ENCODE data around the gene POLA2.
"Not testable (repeated sequence)": the region's sequence is repeated elsewhere in the genome, so short reads cannot be mapped to it uniquely, and the experiment has no call there.

POLA2 gene

GRCh38 chr11:65241134-65241533 lies 20.6 kb upstream of the POLA2 start:
- H3K27me3 Mint-ChIP-seq (ENCODE audit: low read depth, poor library complexity) = peaks cover 24% of the 10 kb centered on the region
- DNase-seq = no peak
- no peaks in the 10 kb centered on the region for H3K36me3 Mint-ChIP-seq (ENCODE audit: low read depth)
- TF ChIP-seq, protein P1, sequence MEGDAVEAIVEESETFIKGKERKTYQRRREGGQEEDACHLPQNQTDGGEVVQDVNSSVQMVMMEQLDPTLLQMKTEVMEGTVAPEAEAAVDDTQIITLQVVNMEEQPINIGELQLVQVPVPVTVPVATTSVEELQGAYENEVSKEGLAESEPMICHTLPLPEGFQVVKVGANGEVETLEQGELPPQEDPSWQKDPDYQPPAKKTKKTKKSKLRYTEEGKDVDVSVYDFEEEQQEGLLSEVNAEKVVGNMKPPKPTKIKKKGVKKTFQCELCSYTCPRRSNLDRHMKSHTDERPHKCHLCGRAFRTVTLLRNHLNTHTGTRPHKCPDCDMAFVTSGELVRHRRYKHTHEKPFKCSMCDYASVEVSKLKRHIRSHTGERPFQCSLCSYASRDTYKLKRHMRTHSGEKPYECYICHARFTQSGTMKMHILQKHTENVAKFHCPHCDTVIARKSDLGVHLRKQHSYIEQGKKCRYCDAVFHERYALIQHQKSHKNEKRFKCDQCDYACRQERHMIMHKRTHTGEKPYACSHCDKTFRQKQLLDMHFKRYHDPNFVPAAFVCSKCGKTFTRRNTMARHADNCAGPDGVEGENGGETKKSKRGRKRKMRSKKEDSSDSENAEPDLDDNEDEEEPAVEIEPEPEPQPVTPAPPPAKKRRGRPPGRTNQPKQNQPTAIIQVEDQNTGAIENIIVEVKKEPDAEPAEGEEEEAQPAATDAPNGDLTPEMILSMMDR (IDR thresholded peaks at IDR 0.05) = no peak
- no peak overlapping the region for H3K27ac Mint-ChIP-seq
- peaks cover 12% of the 10 kb centered on the region for H3K9me3 Mint-ChIP-seq
- H3K4me1 Mint-ChIP-seq = peaks cover 9% of the 10 kb centered on the region
- no peak overlapping the region for H3K4me3 Mint-ChIP-seq

DNA sequence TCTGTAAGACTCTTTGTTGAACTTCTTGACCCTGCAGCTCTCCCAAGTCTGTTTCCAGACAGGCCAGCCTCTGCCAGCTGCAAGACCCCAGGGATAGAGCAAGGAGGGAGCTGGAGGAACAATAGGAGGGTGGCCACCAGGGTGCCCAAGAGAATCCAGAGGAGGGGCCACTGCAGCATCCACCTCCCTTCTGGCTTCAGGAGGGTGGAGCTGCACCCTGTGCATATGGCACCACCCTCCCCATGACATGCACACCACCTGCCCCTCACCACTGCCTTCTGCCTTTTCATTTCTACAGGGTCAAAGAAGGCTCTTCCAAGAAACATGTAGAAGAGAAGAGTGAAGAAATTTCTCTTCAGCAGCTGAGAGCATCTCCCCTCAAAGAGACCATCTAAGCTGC lies 20.1 kb upstream of the POLA2 start:
- H3K4me3 Mint-ChIP-seq = no peak overlapping the region
- TF ChIP-seq, protein P1 (IDR thresholded peaks at IDR 0.05) = no peak
- H3K36me3 Mint-ChIP-seq (ENCODE audit: low read depth) = no peaks in the 10 kb centered on the region
- H3K27me3 Mint-ChIP-seq (ENCODE audit: low read depth, poor library complexity) = peaks cover 30% of the 10 kb centered on the region
- H3K4me1 Mint-ChIP-seq = peaks cover 8% of the 10 kb centered on the region
- H3K9me3 Mint-ChIP-seq = peaks cover 12% of the 10 kb centered on the region
- no peak overlapping the region for H3K27ac Mint-ChIP-seq
- DNase-seq = no peak

DNA sequence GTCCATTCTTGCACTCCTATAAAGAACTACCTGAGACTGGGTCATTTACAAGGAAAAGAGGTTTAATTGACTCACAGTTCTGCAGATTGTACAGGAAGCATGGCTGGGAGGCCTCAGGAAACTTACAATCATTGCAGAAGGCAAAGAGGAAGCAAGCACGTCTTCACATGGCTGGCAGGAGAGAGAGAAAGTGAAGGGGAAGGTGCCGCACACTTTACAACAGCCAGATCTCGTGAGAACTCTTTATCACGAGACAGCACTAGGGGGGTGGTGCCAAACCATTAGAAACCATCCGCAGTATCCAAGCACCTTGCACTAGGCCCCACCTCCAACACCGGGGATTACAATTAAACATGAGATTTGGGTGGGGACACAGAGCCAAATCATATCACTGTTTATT lies 19.4 kb upstream of the POLA2 start:
- Mint-ChIP-seq H3K27me3 (ENCODE audit: low read depth, poor library complexity) (peaks cover 25% of the 10 kb centered on the region), H3K9me3 (peaks cover 12% of the 10 kb centered on the region), H3K36me3 (ENCODE audit: low read depth) (no peaks in the 10 kb centered on the region)

GRCh38 chr11:65243797-65244196 lies 18.0 kb upstream of the POLA2 start:
- Mint-ChIP-seq H3K4me1 (no peaks in the 10 kb centered on the region), H3K27ac (no peak overlapping the region), H3K27me3 (ENCODE audit: low read depth, poor library complexity) (peaks cover 26% of the 10 kb centered on the region)

More for the DNA sequence above, 19.4 kb upstream of the POLA2 start:
- peaks cover under 1% of the 10 kb centered on the region for H3K4me1 Mint-ChIP-seq
- no peak overlapping the region for H3K4me3 Mint-ChIP-seq
- H3K27ac Mint-ChIP-seq = no peak overlapping the region
- TF ChIP-seq, protein P1 (IDR thresholded peaks at IDR 0.05) = no peak
- DNase-seq = no peak

GRCh38 chr11:65245046-65245445 lies 16.7 kb upstream of the POLA2 start:
- peaks cover 26% of the 10 kb centered on the region for H3K27me3 Mint-ChIP-seq (ENCODE audit: low read depth, poor library complexity)
- H3K9me3 Mint-ChIP-seq = peaks cover 12% of the 10 kb centered on the region
- not testable (repeated sequence) for H3K36me3 Mint-ChIP-seq (ENCODE audit: low read depth); H3K27ac Mint-ChIP-seq; H3K4me3 Mint-ChIP-seq; H3K4me1 Mint-ChIP-seq; DNase-seq

More at GRCh38 chr11:65243797-65244196, 18.0 kb upstream of the POLA2 start:
- no peaks in the 10 kb centered on the region for H3K36me3 Mint-ChIP-seq (ENCODE audit: low read depth)
- TF ChIP-seq, protein P1 (IDR thresholded peaks at IDR 0.05) = no peak
- no peak overlapping the region for H3K4me3 Mint-ChIP-seq
- peaks cover 12% of the 10 kb centered on the region for H3K9me3 Mint-ChIP-seq
- no peak for DNase-seq

GRCh38 chr11:65246506-65246905 lies 15.3 kb upstream of the POLA2 start:
- no peaks in the 10 kb centered on the region for H3K36me3 Mint-ChIP-seq (ENCODE audit: low read depth)
- TF ChIP-seq, protein P1 (IDR thresholded peaks at IDR 0.05) = no peak

GRCh38 chr11:65248184-65248710 lies 13.5 kb upstream of the POLA2 start:
- H3K36me3 Mint-ChIP-seq (ENCODE audit: low read depth) = not testable (repeated sequence)

More at GRCh38 chr11:65246506-65246905, 15.3 kb upstream of the POLA2 start:
- DNase-seq = no peak
- peaks cover 29% of the 10 kb centered on the region for H3K27me3 Mint-ChIP-seq (ENCODE audit: low read depth, poor library complexity)
- no peak overlapping the region for H3K4me3 Mint-ChIP-seq
- H3K9me3 Mint-ChIP-seq = peaks cover 12% of the 10 kb centered on the region
- no peak overlapping the region for H3K27ac Mint-ChIP-seq
- no peaks in the 10 kb centered on the region for H3K4me1 Mint-ChIP-seq

More at GRCh38 chr11:65248184-65248710, 13.5 kb upstream of the POLA2 start:
- DNase-seq, H3K27ac Mint-ChIP-seq, H3K4me1 Mint-ChIP-seq, H3K9me3 Mint-ChIP-seq, H3K4me3 Mint-ChIP-seq: not testable (repeated sequence)
- peaks cover 27% of the 10 kb centered on the region for H3K27me3 Mint-ChIP-seq (ENCODE audit: low read depth, poor library complexity)
